ENCODE results near the gene CPNE5. TPM values are rescaled to one million over a fixed set of nuclear protein-coding genes. Genes with fewer than 3 reads are reported as not detected.

CPNE5 gene
- total and polyA plus RNA-seq, 2 of the 4 experiments (the other 2 are of a cell fraction), result 0.07 TPM; not detected in 1

DNA sequence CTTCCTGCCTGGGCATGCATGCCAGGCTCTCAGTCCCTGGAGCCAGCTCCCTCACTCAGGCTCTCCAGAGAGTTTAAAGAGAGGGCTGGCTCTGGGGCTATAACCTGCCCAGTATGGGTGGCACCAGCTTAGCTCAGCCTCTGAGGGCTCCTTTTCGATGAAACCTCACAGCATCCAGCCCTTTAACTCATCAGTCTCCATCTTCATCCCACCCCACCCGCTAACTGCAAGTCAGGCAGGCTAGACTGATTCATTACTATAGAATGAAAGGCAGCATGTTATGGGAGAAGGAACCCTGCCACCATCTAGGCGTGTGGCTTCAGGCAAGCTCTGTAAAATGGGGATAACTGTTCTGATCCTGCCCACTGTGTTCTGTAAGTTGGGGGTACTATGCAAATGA lies 88.2 kb downstream of the CPNE5 start:
- Histone ChIP-seq H4K8ac (ENCODE audit: low read depth in 2 of 2, low read length in 2 of 2) (no peak overlapping the region), H3K9me3 (ENCODE audit: control insufficient read depth, insufficient read depth, low read length) (peaks cover 21% of the 10 kb centered on the region), H4K91ac (ENCODE audit: insufficient read depth, low read depth, low read length) (no peak overlapping the region), H2BK120ac (ENCODE audit: low read depth, low read length) (no peak overlapping the region), H3K4me1 (ENCODE audit: control insufficient read depth, insufficient read depth, low read length) (no peaks in the 10 kb centered on the region; the same call in 1 of the 2 replicates), H3K4me3 (ENCODE audit: insufficient read depth, low read depth, low read length) (no peak overlapping the region), H3K4me2 (ENCODE audit: low read depth, low read length) (no peak overlapping the region), H3K36me3 (ENCODE audit: control insufficient read depth, insufficient read depth, low read length) (no peaks in the 10 kb centered on the region), H4K20me1 (ENCODE audit: insufficient read depth, low read length) (no peaks in the 10 kb centered on the region), H3K9me1 (ENCODE audit: insufficient read depth, low read length) (0 out of 2 replicates have a peak, but pooled peaks cover 4% of the 10 kb centered on the region), H2AFZ (replicated peaks; ENCODE audit: low read length, poor library complexity) (no peak overlapping the region), H3K18ac (ENCODE audit: low read depth, low read length) (no peak overlapping the region), H2AK9ac (replicated peaks; ENCODE audit: low read depth, low read length, poor library complexity) (no peak overlapping the region), H4K5ac (ENCODE audit: low read depth, low read length) (no peak overlapping the region), H2BK5ac (ENCODE audit: low read depth, low read length, poor library complexity, severe bottlenecking) (no peak overlapping the region), H3K14ac (replicated peaks; ENCODE audit: low read depth, low read length) (no peak overlapping the region), H3K79me1 (ENCODE audit: low read depth in 1 of 2, low read length in 2 of 2) (no peaks in the 10 kb centered on the region), H3K27ac (ENCODE audit: insufficient read depth, low read length) (no peak overlapping the region), H2BK20ac (ENCODE audit: low read depth, low read length) (no peak overlapping the region), H3K4ac (ENCODE audit: low read depth, low read length) (no peak overlapping the region), H3K27me3 (ENCODE audit: control insufficient read depth, insufficient read depth, low read length) (peaks cover 19% of the 10 kb centered on the region; the same call in 1 of the 2 replicates), H3K23ac (ENCODE audit: low read depth, low read length) (no peak overlapping the region), H2AK5ac (ENCODE audit: low read depth, low read length) (no peak overlapping the region), H3K9ac (ENCODE audit: low read depth, low read length) (no peak overlapping the region), H2BK15ac (ENCODE audit: low read depth, low read length) (no peak overlapping the region), H3K56ac (ENCODE audit: extremely low read depth, insufficient read depth, low read length) (no peak overlapping the region)
- ChIA-PET CTCF (no interaction called here), POLR2A (ENCODE audit: unreplicated experiment) (no interaction called here)
- no peak for TF ChIP-seq NFE2L2 (IDR thresholded peaks at IDR 0.05; ENCODE audit: low read depth, low read length)
- no peak for TF ChIP-seq CEBPB (IDR thresholded peaks at IDR 0.05; ENCODE audit: low read depth, low read length)
- no peak for TF ChIP-seq MXI1 (IDR thresholded peaks at IDR 0.05; ENCODE audit: borderline replicate concordance, low read depth, low read length)
- no peak for TF ChIP-seq BHLHE40 (IDR thresholded peaks at IDR 0.05; ENCODE audit: low read depth, low read length)
- no peak for TF ChIP-seq CHD1 (IDR thresholded peaks at IDR 0.05; ENCODE audit: low read depth, low read length)
- no peak for TF ChIP-seq MAFK (IDR thresholded peaks at IDR 0.05; ENCODE audit: low read depth, low read length)
- no peak for TF ChIP-seq RCOR1 (IDR thresholded peaks at IDR 0.05; ENCODE audit: insufficient replicate concordance, low read length)
- TF ChIP-seq, protein P1, sequence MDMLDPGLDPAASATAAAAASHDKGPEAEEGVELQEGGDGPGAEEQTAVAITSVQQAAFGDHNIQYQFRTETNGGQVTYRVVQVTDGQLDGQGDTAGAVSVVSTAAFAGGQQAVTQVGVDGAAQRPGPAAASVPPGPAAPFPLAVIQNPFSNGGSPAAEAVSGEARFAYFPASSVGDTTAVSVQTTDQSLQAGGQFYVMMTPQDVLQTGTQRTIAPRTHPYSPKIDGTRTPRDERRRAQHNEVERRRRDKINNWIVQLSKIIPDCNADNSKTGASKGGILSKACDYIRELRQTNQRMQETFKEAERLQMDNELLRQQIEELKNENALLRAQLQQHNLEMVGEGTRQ (IDR thresholded peaks at IDR 0.05; ENCODE audit: low read depth, low read length), result no peak
- no peak for TF ChIP-seq RFX5 (IDR thresholded peaks at IDR 0.05; ENCODE audit: low read depth, low read length)
- no peak for TF ChIP-seq MAZ (IDR thresholded peaks at IDR 0.05; ENCODE audit: borderline replicate concordance, low read depth, low read length)
- no peak for TF ChIP-seq FOS (IDR thresholded peaks at IDR 0.05; ENCODE audit: low read depth, low read length)
- TF ChIP-seq SMC3 (IDR thresholded peaks at IDR 0.05; ENCODE audit: low read depth, low read length), result no peak
- TF ChIP-seq, protein P2, sequence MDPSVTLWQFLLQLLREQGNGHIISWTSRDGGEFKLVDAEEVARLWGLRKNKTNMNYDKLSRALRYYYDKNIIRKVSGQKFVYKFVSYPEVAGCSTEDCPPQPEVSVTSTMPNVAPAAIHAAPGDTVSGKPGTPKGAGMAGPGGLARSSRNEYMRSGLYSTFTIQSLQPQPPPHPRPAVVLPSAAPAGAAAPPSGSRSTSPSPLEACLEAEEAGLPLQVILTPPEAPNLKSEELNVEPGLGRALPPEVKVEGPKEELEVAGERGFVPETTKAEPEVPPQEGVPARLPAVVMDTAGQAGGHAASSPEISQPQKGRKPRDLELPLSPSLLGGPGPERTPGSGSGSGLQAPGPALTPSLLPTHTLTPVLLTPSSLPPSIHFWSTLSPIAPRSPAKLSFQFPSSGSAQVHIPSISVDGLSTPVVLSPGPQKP (IDR thresholded peaks at IDR 0.05; ENCODE audit: borderline replicate concordance, low read depth, low read length), result no peak
- TF ChIP-seq CTCF (conservative IDR thresholded peaks at IDR 0.05; ENCODE audit: low read depth, low read length), result no peak
- TF ChIP-seq RAD21 (IDR thresholded peaks at IDR 0.05; ENCODE audit: low read length), result no peak
- ATAC-seq (ENCODE audit: low read depth) (peak; percentile 30; the same call in 1 of the 2 replicates), DNase-seq (peak; percentile 10)
- WGBS, 2 experiments (ENCODE audit: extremely low coverage in 2 of 2, insufficient read length in 1 of 2), result 80% methylated on average over 1 of the region's 3 CpGs; no CpG with 5 or more reads in 1 of the 2 experiments
- intact Hi-C loops (cut with micrococcal nuclease) (no loop called here), dilution Hi-C loops (cut with HindIII; ENCODE audit: low sequenced_read_pairs, unreplicated experiment) (no loop called here), in situ Hi-C loops (cut with MboI; ENCODE audit: low sequenced_read_pairs) (loop anchor here (5.0 kb wide), 1 partner anchor 49 kb away; no protein-coding TSS in a partner anchor)
- BruUV-seq (replicated peaks), result no TSS peak
